SK-N-SH (cell line): ENCODE data around the gene RBPJL.

Experiments
- CTCF ChIP-seq: fragments of 200-600 bp; sonication (generic); IDR thresholded peaks from 2 replicates; pipeline ENCODE4 v1.6.1; 2017; ENCODE audit warnings: antibody characterized with exemption, mild to moderate bottlenecking, moderate library complexity
- EZH2phosphoT487 ChIP-seq: fragments of 200-600 bp; sonication (generic); IDR thresholded peaks from 2 replicates; pipeline ENCODE4 v1.6.1; 2017; ENCODE audit warnings: low read depth, mixed run types, mild to moderate bottlenecking, antibody characterized with exemption, moderate library complexity, borderline replicate concordance
- JUND ChIP-seq: IDR thresholded peaks from 2 replicates; pipeline ENCODE4 v1.4.0; 2012
- TAF1 ChIP-seq: IDR thresholded peaks from 2 replicates; pipeline ENCODE4 v1.6.1; 2012; ENCODE audit warnings: low read depth, mild to moderate bottlenecking, low read length, moderate library complexity, borderline replicate concordance
- USF2 ChIP-seq: fragments of 150-350 bp; IDR thresholded peaks from 2 replicates; pipeline ENCODE4 v1.6.1; 2017; ENCODE audit warnings: antibody characterized with exemption, low read length, low read depth, borderline replicate concordance

- TF ChIP-seq TAF1, result no peak
- no peak for TF ChIP-seq USF2
- TF ChIP-seq EZH2phosphoT487, result no peak
- TF ChIP-seq JUND, result no peak
- no peak for TF ChIP-seq CTCF
Observed at GRCh38 chr20:45323731-45324130, 17.1 kb downstream of the RBPJL start.
